Suprapubic skin (tissue), 4 donors: Measurements from ENCODE around the gene SYT5.

Experiments
- CTCF ChIP-seq, 2 donors: fragments of 200-600 bp in 1 of 2; fragments of 450-650 bp in 1 of 2; sonication (generic) in 1 of 2; IDR thresholded peaks; one replicate each; pipeline ENCODE4 v1.5.1; 2016 to 2019; ENCODE audit warnings: antibody characterized with exemption in 2 of 2, mild to moderate bottlenecking in 1 of 2, moderate library complexity in 1 of 2
- EP300 ChIP-seq: sonication (generic); formaldehyde crosslinking; IDR thresholded peaks from one replicate; pipeline ENCODE4 v1.6.1; 2017; ENCODE audit warnings: antibody characterized with exemption
- POLR2A ChIP-seq, 2 donors: fragments of 450-650 bp; IDR thresholded peaks; one replicate each; pipeline ENCODE4 v1.6.1; 2017; ENCODE audit warnings: antibody characterized with exemption in 2 of 2, mild to moderate bottlenecking in 2 of 2, moderate library complexity in 2 of 2
- POLR2AphosphoS5 ChIP-seq, 3 donors: sonication (generic); formaldehyde crosslinking; IDR thresholded peaks; one replicate each; pipeline ENCODE4 v1.6.1; 2017; ENCODE audit warnings: antibody characterized with exemption in 3 of 3

DNA sequence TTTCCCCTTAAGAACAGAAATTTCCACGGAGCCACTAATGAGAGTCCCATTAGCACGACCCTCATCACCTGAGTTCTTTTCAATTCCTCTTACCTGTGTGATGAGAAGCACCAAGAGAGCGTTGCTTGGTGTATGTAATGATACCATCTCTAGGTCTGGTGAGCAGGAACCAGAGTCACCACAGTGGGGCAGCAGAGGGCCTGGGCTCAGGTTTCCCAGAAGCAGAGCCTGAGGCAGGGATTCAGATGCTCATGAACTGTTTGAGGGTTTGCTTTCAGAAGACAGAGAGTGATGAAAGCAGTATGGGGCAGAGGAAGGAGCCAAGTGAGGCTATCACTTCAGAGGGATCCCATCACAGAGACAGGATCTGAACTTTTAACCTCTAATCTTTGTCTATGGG, 32.4 kb upstream of the SYT5 start:
- TF ChIP-seq POLR2A (IDR thresholded peaks at IDR 0.05), result no peak
- TF ChIP-seq EP300, result no peak
- no peak for TF ChIP-seq CTCF (IDR thresholded peaks at IDR 0.05)
- no peak for TF ChIP-seq POLR2AphosphoS5 (IDR thresholded peaks at IDR 0.05)
